SK-N-SH treated with all-trans-retinoic acid at 6 μM for 48 hours (cell line): ENCODE measurements around the gene GRAMD4.

Experiments
- ATAC-seq: fragments of 200-7000 bp; cut with Tn5 transposase; 3 replicates; pipeline ENCODE4 v1.9.1; 2020; ENCODE audit warnings: mild to moderate bottlenecking, moderate library complexity
- ARNTL ChIP-seq: fragments of 450-650 bp; formaldehyde crosslinking; IDR thresholded peaks from 2 replicates; pipeline ENCODE4 v1.5.0; 2020; ENCODE audit warnings: low read depth, mild to moderate bottlenecking, moderate library complexity, borderline replicate concordance
- BACH2 ChIP-seq: fragments of 250-450 bp; sonication (Bioruptor Pico); IDR thresholded peaks from 2 replicates; pipeline ENCODE4 v1.9.0; 2021; ENCODE audit warnings: mild to moderate bottlenecking, borderline replicate concordance
- CREB5 ChIP-seq: fragments of 250-450 bp; sonication (Bioruptor Pico); IDR thresholded peaks from 2 replicates; pipeline ENCODE4 v1.5.1; 2020; ENCODE audit warnings: low read depth, mild to moderate bottlenecking, moderate library complexity
- CSDC2 ChIP-seq: fragments of 250-450 bp; sonication (Bioruptor Pico); IDR thresholded peaks from 2 replicates; pipeline ENCODE4 v1.5.0; 2020; ENCODE audit warnings: mild to moderate bottlenecking, moderate library complexity
- GLIS3 ChIP-seq: fragments of 250-450 bp; sonication (Bioruptor Pico); IDR thresholded peaks from 2 replicates; pipeline ENCODE4 v1.5.0; 2020; ENCODE audit warnings: mild to moderate bottlenecking, moderate library complexity
- ISL1 ChIP-seq: fragments of 250-450 bp; sonication (Bioruptor Pico); IDR thresholded peaks from 2 replicates; pipeline ENCODE4 v2.1.2; 2022; ENCODE audit warnings: mild to moderate bottlenecking, moderate library complexity
- OSR1 ChIP-seq: fragments of 250-450 bp; sonication (Bioruptor Pico); IDR thresholded peaks from 2 replicates; pipeline ENCODE4 v1.8.0; 2022; ENCODE audit warnings: moderate library complexity, mild to moderate bottlenecking, inconsistent platforms
- PATZ1 ChIP-seq: fragments of 250-450 bp; sonication (Bioruptor Pico); IDR thresholded peaks from 2 replicates; pipeline ENCODE4 v1.8.0; 2020; ENCODE audit warnings: mild to moderate bottlenecking, moderate library complexity, borderline replicate concordance
- PPARA ChIP-seq: fragments of 250-450 bp; sonication (Bioruptor Pico); IDR thresholded peaks from 2 replicates; pipeline ENCODE4 v1.5.0; 2020; ENCODE audit warnings: mild to moderate bottlenecking, borderline replicate concordance
- RARB ChIP-seq: fragments of 250-450 bp; sonication (Bioruptor Pico); IDR thresholded peaks from 2 replicates; pipeline ENCODE4 v1.8.0; 2021; ENCODE audit warnings: mild to moderate bottlenecking, moderate library complexity
- SNAI2 ChIP-seq: fragments of 250-450 bp; sonication (Bioruptor Pico); IDR thresholded peaks from 2 replicates; pipeline ENCODE4 v1.5.0; 2020; ENCODE audit warnings: mild to moderate bottlenecking, moderate library complexity
- TCF4 ChIP-seq: fragments of 250-450 bp; sonication (Bioruptor Pico); IDR thresholded peaks from 2 replicates; pipeline ENCODE4 v1.8.0; 2021; ENCODE audit warnings: mild to moderate bottlenecking, moderate library complexity, borderline replicate concordance
- TOX ChIP-seq: fragments of 250-450 bp; sonication (Bioruptor Pico); IDR thresholded peaks from 2 replicates; pipeline ENCODE4 v1.8.0; 2021; ENCODE audit warnings: mild to moderate bottlenecking, moderate library complexity, borderline replicate concordance
- TSHZ2 ChIP-seq: fragments of 250-450 bp; sonication (Bioruptor Pico); IDR thresholded peaks from 2 replicates; pipeline ENCODE4 v1.5.0; 2020; ENCODE audit warnings: mild to moderate bottlenecking, moderate library complexity
- ZC3H10 ChIP-seq: fragments of 250-450 bp; sonication (Bioruptor Pico); IDR thresholded peaks from 2 replicates; pipeline ENCODE4 v1.5.1; 2021; ENCODE audit warnings: mild to moderate bottlenecking, moderate library complexity
- ZFP3 ChIP-seq: fragments of 250-450 bp; sonication (Bioruptor Pico); IDR thresholded peaks from 2 replicates; pipeline ENCODE4 v1.5.0; 2020; ENCODE audit warnings: mild to moderate bottlenecking, moderate library complexity
- ZFP30 ChIP-seq: fragments of 450-650 bp; formaldehyde crosslinking; IDR thresholded peaks from 2 replicates; pipeline ENCODE4 v1.5.0; 2022; ENCODE audit warnings: mild to moderate bottlenecking, moderate library complexity
- ZNF565 ChIP-seq: fragments of 450-650 bp; formaldehyde crosslinking; conservative IDR thresholded peaks from 2 replicates; pipeline ENCODE4 v1.5.0; 2020; ENCODE audit warnings: low read depth, mild to moderate bottlenecking, moderate library complexity
- ZNF8 ChIP-seq: fragments of 450-650 bp; formaldehyde crosslinking; IDR thresholded peaks from 2 replicates; pipeline ENCODE4 v1.5.0; 2020; ENCODE audit warnings: mild to moderate bottlenecking, moderate library complexity
- TF ChIP-seq, protein P1 (sequence below): fragments of 250-450 bp; sonication (Bioruptor Pico); IDR thresholded peaks from 2 replicates; pipeline ENCODE4 v1.8.0; 2021; ENCODE audit warnings: low read depth, mild to moderate bottlenecking, moderate library complexity, borderline replicate concordance
- TF ChIP-seq, protein P2 (sequence below): fragments of 250-450 bp; sonication (Bioruptor Pico); IDR thresholded peaks from 2 replicates; pipeline ENCODE4 v1.5.1; 2021; ENCODE audit warnings: mild to moderate bottlenecking, moderate library complexity

Gene GRAMD4

DNA sequence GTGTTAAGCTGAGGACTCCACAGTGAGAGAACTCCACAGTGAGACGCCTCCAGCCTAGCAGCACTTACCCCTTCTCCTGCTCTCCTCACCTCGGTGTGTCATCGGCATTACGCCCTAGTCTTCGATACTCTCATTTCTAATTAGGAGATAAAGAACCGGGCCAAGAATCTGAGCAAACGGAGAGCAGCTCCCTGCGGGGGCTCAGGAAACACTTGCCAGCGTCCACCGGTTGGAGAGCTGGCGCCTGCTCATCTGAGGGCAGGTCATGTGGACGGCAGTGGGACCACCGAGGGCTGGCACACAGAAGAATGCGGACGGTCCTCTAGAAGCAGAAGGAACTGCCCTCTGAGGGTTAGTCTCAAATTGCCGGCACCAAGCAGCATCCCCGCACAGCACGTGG lies 104.9 kb downstream of the GRAMD4 start:
- TF ChIP-seq GLIS3 (CRISPR knock-in tag), result no peak
- TF ChIP-seq RARB (CRISPR knock-in tag), result no peak
- TF ChIP-seq BACH2 (CRISPR knock-in tag), result no peak
- no peak for TF ChIP-seq ZNF565 (CRISPR knock-in tag)
- TF ChIP-seq, protein P1, sequence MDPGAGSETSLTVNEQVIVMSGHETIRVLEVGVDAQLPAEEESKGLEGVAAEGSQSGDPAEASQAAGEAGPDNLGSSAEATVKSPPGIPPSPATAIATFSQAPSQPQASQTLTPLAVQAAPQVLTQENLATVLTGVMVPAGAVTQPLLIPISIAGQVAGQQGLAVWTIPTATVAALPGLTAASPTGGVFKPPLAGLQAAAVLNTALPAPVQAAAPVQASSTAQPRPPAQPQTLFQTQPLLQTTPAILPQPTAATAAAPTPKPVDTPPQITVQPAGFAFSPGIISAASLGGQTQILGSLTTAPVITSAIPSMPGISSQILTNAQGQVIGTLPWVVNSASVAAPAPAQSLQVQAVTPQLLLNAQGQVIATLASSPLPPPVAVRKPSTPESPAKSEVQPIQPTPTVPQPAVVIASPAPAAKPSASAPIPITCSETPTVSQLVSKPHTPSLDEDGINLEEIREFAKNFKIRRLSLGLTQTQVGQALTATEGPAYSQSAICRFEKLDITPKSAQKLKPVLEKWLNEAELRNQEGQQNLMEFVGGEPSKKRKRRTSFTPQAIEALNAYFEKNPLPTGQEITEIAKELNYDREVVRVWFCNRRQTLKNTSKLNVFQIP (CRISPR knock-in tag), result no peak
- TF ChIP-seq, protein P2, sequence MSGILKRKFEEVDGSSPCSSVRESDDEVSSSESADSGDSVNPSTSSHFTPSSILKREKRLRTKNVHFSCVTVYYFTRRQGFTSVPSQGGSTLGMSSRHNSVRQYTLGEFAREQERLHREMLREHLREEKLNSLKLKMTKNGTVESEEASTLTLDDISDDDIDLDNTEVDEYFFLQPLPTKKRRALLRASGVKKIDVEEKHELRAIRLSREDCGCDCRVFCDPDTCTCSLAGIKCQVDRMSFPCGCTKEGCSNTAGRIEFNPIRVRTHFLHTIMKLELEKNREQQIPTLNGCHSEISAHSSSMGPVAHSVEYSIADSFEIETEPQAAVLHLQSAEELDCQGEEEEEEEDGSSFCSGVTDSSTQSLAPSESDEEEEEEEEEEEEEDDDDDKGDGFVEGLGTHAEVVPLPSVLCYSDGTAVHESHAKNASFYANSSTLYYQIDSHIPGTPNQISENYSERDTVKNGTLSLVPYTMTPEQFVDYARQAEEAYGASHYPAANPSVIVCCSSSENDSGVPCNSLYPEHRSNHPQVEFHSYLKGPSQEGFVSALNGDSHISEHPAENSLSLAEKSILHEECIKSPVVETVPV (CRISPR knock-in tag), result no peak
- no peak for TF ChIP-seq CSDC2 (CRISPR knock-in tag)
- TF ChIP-seq TOX (CRISPR knock-in tag), result no peak
- TF ChIP-seq TSHZ2, result no peak
- no peak for TF ChIP-seq PPARA
- TF ChIP-seq PATZ1 (CRISPR knock-in tag), result no peak
- TF ChIP-seq ISL1 (CRISPR knock-in tag), result no peak
- TF ChIP-seq OSR1 (CRISPR knock-in tag), result no peak
- no peak for TF ChIP-seq ZFP3 (CRISPR knock-in tag)
- TF ChIP-seq ARNTL (CRISPR knock-in tag), result no peak
- TF ChIP-seq ZC3H10 (CRISPR knock-in tag), result no peak
- TF ChIP-seq SNAI2 (CRISPR knock-in tag), result no peak
- no peak for TF ChIP-seq CREB5 (CRISPR knock-in tag)
- TF ChIP-seq ZNF8 (CRISPR knock-in tag), result no peak
- no peak for TF ChIP-seq ZFP30 (CRISPR knock-in tag)
- no peak for ATAC-seq

- TF ChIP-seq TCF4, result peak; percentile 48; the same call in 1 of the 2 replicates
- no peak for TF ChIP-seq ZC3H10 (CRISPR knock-in tag)
- peak; percentile 57 for ATAC-seq
Observed at GRCh38 chr22:46726066-46726985, 106.1 kb downstream of the GRAMD4 start.

- TF ChIP-seq PATZ1 (CRISPR knock-in tag) (no peak), ZFP30 (CRISPR knock-in tag) (no peak)
- no peak for ATAC-seq
Observed at GRCh38 chr22:46726986-46727317, 106.8 kb downstream of the GRAMD4 start.
